ENCODE data around the gene SYT11.

The SYT11 gene

DNA sequence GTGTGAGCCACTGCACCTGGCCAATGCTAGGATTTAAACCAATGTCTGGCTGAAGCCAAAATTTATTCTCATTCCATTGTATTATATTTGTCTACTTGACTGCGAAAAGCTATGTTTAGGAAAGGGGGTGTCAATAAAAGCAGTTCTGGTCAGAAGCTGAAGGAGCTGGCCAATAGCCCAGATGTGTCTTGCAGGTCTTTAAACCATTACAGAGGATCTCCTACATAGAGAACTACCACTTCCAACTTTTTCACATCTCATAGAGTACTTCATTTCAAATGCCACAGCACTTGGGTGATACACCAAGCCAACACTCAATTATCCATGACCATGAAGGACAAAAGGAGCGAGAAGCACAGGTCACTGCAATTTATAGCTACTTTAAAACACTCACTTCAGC is 2.5 kb downstream of the SYT11 start:
- TF ChIP-seq, protein P1, sequence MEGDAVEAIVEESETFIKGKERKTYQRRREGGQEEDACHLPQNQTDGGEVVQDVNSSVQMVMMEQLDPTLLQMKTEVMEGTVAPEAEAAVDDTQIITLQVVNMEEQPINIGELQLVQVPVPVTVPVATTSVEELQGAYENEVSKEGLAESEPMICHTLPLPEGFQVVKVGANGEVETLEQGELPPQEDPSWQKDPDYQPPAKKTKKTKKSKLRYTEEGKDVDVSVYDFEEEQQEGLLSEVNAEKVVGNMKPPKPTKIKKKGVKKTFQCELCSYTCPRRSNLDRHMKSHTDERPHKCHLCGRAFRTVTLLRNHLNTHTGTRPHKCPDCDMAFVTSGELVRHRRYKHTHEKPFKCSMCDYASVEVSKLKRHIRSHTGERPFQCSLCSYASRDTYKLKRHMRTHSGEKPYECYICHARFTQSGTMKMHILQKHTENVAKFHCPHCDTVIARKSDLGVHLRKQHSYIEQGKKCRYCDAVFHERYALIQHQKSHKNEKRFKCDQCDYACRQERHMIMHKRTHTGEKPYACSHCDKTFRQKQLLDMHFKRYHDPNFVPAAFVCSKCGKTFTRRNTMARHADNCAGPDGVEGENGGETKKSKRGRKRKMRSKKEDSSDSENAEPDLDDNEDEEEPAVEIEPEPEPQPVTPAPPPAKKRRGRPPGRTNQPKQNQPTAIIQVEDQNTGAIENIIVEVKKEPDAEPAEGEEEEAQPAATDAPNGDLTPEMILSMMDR (IDR thresholded peaks at IDR 0.05) = no peak
- TF ChIP-seq ZFX (IDR thresholded peaks at IDR 0.05; ENCODE audit: borderline replicate concordance) = no peak
- no peak overlapping the region for H3K27ac ChIP-seq

DNA sequence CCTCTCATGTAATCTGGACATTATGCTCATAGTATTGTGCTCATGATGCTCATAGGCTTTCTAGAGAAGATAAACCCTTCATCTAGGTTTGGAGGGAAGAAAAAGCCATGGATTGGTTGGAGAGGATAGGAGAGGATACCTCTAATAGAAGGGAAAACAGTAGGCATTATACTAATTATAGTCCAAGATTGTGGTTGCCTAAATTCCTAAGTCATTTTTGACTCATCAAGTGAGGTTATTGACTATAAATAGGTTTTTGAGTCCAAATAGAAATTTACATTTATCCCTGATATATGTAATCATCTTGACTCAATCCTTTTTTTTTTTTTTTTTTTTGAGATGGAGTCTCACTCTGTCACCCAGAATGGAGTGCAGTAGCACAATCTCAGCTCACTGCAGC is 5.0 kb downstream of the SYT11 start:
- no peak for TF ChIP-seq ZFX (IDR thresholded peaks at IDR 0.05; ENCODE audit: borderline replicate concordance)
- TF ChIP-seq, protein P1 (IDR thresholded peaks at IDR 0.05) = no peak
- H3K27ac ChIP-seq = no peak overlapping the region

DNA sequence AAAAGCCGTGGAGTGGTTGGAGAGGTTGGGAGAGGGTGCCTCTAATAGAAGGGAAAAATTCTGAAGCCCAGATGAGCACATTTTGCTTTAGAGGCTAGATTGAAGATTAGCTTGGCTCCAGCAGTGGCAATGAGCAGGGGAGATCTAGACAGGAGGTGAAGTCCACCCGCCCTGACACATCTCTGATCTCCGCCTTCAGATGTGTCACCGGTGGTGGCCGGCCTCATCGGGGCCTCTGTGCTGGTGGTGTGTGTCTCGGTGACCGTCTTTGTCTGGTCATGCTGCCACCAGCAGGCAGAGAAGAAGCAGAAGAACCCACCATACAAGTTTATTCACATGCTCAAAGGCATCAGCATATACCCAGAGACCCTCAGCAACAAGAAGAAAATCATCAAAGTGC is 8.4 kb downstream of the SYT11 start:
- TF ChIP-seq ZFX (IDR thresholded peaks at IDR 0.05; ENCODE audit: borderline replicate concordance) = no peak
- TF ChIP-seq, protein P1 (IDR thresholded peaks at IDR 0.05) = no peak
- no peak overlapping the region for H3K27ac ChIP-seq

DNA sequence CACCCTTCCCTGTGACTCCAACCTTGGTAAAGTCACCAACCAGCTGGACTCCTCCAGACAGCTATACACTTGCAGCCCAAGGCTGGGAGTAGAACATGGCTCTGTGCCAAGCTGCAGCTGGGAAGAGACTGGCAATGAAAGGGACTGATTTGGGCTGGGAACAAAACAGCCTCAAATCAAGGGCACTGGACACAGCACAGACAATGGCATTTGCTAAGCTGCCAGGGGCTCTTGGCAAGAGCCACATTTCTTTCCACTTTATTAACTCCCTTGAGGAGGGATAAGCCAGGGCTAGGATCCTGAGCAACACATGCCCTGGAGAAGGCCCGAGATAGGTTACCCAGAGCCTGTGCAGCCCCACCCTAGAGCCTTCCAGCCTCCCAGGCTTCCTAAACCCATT is 12.0 kb downstream of the SYT11 start:
- no peak overlapping the region for H3K27ac ChIP-seq
- TF ChIP-seq, protein P1 (IDR thresholded peaks at IDR 0.05) = no peak
- no peak for TF ChIP-seq ZFX (IDR thresholded peaks at IDR 0.05; ENCODE audit: borderline replicate concordance)

DNA sequence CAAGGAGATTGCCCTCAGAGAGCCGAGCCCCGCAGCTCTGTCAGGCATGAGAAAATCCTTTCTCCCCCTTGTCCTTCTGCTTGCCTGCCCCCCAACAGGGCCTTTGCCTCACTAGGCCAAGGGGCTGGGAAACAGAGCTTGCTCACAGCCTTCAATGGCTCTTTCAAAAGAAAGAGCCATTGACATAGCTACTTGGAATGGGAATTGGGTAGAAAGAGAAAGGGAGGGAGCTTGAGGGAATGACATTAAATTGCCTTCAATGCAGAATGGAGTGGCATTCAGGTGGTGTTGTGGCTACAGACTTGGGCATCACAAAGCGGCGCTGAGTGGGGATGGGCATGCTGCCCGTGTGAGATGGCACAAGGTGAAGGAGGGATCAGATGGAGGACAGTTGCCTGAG is 13.2 kb downstream of the SYT11 start:
- no peak for TF ChIP-seq ZFX (IDR thresholded peaks at IDR 0.05; ENCODE audit: borderline replicate concordance)
- TF ChIP-seq, protein P1 (IDR thresholded peaks at IDR 0.05) = no peak
- no peak overlapping the region for H3K27ac ChIP-seq

DNA sequence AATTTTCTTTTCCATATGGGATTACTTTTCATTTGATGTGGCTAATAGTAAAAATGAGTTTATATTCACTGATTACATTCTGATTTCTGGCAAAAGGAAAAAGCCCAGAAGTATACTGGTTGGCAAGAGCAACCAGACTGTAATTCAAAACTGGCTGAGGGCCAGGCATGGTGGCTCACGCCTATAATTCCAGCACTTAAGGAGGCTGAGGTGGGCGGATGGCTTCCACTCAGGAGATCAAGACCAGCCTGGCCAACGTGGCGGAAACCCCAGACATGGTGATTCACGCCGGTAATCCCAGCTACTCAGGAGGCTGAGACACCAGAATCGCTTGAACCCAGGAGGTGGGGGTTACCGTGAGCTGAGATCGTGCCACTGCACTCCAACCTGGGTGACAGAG is 14.5 kb downstream of the SYT11 start:
- TF ChIP-seq, protein P1 (IDR thresholded peaks at IDR 0.05) = no peak
- TF ChIP-seq ZFX (IDR thresholded peaks at IDR 0.05; ENCODE audit: borderline replicate concordance) = no peak
- H3K27ac ChIP-seq = no peak overlapping the region

DNA sequence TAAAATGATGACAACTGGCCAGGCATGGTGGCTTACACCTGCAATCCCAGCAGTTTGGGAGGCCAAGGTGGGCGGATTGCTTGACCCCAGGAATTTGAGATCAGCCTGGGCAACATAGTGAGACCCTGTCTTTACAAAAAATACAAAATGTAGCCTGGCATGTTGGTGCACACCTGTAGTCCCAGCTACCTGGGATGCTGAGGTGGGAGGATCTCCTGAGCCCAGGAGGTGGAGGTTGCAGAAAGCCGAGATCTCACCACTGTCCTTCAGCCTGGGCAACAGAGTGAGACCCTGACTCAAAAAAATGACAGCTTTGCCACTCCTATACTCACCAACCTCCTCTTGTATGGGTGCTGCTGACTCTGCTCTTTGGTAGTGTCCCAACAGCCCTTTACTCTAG is 18.6 kb downstream of the SYT11 start:
- no peak for TF ChIP-seq ZFX (IDR thresholded peaks at IDR 0.05; ENCODE audit: borderline replicate concordance)
- TF ChIP-seq, protein P1 (IDR thresholded peaks at IDR 0.05) = no peak
- no peak overlapping the region for H3K27ac ChIP-seq

Data from 22Rv1 (cell line).